Measurements from ENCODE around the gene SARM1.

DNA sequence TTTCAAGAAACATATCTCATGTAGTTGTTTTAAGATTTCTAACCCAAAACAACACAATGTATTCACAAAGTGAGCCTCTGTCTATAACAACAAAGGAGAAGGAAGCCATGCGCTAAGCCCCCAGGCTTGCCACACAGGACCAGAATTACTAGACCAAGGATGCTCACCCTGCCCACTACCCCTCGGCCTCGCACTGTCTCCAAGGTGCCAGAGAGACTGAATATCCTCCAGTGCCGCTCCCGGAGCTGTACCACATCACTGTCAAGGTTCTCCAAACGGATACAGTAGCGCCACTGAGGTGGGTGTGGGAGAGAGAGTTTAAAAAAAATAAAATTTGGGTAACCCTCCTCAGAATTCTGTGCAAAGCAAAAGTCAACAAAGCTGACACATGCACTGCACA, 21.2 kb upstream of the SARM1 start:
- TF ChIP-seq CTCF (IDR thresholded peaks at IDR 0.05) (no peak), POLR2A (IDR thresholded peaks at IDR 0.05) (no peak)

Measured in vagina (tissue), 2 donors.